Transverse colon (tissue), 4 donors: Measurements from ENCODE around the gene ARL15. TPM values are rescaled to one million over a fixed set of nuclear protein-coding genes. Genes with fewer than 3 reads are reported as not detected.

ENCODE experiments used
- DNase-seq: peaks from one replicate; pipeline ENCODE4 v3.0.0-alpha.2; 2019
- H3K27ac ChIP-seq, 4 donors: fragments of 200-600 bp; sonication (generic); 2 replicates each; pipeline ENCODE4 v1.5.1; 2016 to 2018; ENCODE audit warnings: inconsistent platforms in 4 of 4
- H3K27me3 ChIP-seq: fragments of 200-600 bp; sonication (generic); 2 replicates; pipeline ENCODE4 v1.5.1; 2017; ENCODE audit warnings: inconsistent platforms
- H3K36me3 ChIP-seq, 4 donors: fragments of 200-600 bp; sonication (generic); 2 replicates each; pipeline ENCODE4 v1.5.1; 2017 to 2019; ENCODE audit warnings: inconsistent platforms in 4 of 4
- H3K4me1 ChIP-seq, 4 donors: fragments of 200-600 bp; sonication (generic); 2 replicates each; pipeline ENCODE4 v1.5.1; 2017 to 2020; ENCODE audit warnings: inconsistent platforms in 4 of 4
- H3K4me3 ChIP-seq, 4 donors: fragments of 200-600 bp; sonication (generic); 1 replicate in 1 of 4; 2 replicates in 3 of 4; pipeline versions ENCODE4 v1.5.1 to v1.6.1; 2017 to 2019; ENCODE audit warnings: inconsistent platforms in 4 of 4
- H3K9me3 ChIP-seq, 2 donors: fragments of 200-600 bp; sonication (generic); 2 replicates each; pipeline ENCODE4 v1.5.1; 2017 to 2019; ENCODE audit warnings: inconsistent platforms in 2 of 2
- EP300 ChIP-seq: sonication (generic); formaldehyde crosslinking; IDR thresholded peaks from one replicate; pipeline ENCODE4 v1.6.1; 2017; ENCODE audit warnings: antibody characterized with exemption, low read depth
- POLR2A ChIP-seq: fragments of 450-650 bp; IDR thresholded peaks from one replicate; pipeline ENCODE4 v1.6.1; 2016; ENCODE audit warnings: antibody characterized with exemption, mild to moderate bottlenecking, moderate library complexity
- POLR2AphosphoS5 ChIP-seq, 3 donors: sonication (generic); formaldehyde crosslinking; IDR thresholded peaks; one replicate each; pipeline ENCODE4 v1.6.1; 2016; ENCODE audit warnings: antibody characterized with exemption in 3 of 3
- WGBS, 2 donors: methylation state at CpG; one replicate each; pipeline ENCODE4 v1.1.5; 2018; ENCODE audit warnings: low coverage in 1 of 2; 5-methylcytosine and 5-hydroxymethylcytosine counted together
- in situ Hi-C, 4 donors: fragments of 200-750 bp; cut with MboI; loops; one replicate each; pipeline versions ENCODE4 v1.15.0 to v1.15.1; 2017; ENCODE audit warnings: low sequenced_read_pairs in 3 of 4, low pct_ligation_motif_present in 1 of 4, low pct_unique_long_range_greater_than_20kb in 1 of 4
- intact Hi-C: fragments of 100-400 bp; cut with DNase I; formaldehyde crosslinking; loops from one replicate; pipeline ENCODE4 v1.15.1; 2023; ENCODE audit warnings: low total_unique reads
- total RNA-seq, 4 donors: library from RNA; depleted of rRNA; stranded (reverse); fragments of >200 nt; gene quantifications; one replicate each; pipeline ENCODE4 v1.1.0, GENCODE V29; 2016
- TF ChIP-seq, protein P1 (sequence below), 5 experiments: fragments of 200-600 bp in 3 of 5; fragments of 450-650 bp in 2 of 5; sonication (generic) in 3 of 5; IDR thresholded peaks; 1 replicate in 2 of 5; 2 replicates in 3 of 5; pipeline ENCODE4 v1.5.1; 2016 to 2017; ENCODE audit warnings: antibody characterized with exemption in 5 of 5, inconsistent platforms in 3 of 5, mild to moderate bottlenecking in 2 of 5, moderate library complexity in 1 of 5

ARL15 gene
- total RNA-seq, 4 donors from 2014 or later = 9.0 to 57.1 (median 27.7) TPM

DNA sequence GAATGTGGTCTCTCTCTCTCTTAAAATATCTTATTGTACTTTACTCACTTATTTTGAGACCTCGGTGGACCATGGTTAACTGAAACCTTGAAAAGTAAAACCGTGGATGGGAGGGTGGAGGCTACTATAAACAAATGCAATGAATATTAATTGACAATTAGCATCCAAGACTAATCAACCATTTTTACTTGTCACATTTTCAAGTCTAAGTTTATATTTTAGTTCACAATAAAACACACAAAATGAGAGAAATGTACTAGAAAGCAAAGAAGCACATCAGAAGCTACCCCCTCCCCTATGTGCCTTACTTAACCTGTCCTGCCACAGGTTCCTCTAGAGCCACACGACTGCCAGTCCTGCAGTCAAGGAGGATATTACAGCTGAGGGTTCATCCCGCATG is 4.6 kb downstream of the ARL15 start:
- H3K27me3 ChIP-seq = no peaks in the 10 kb centered on the region
- no peak overlapping the region for H3K27ac ChIP-seq
- H3K9me3 ChIP-seq = no peaks in the 10 kb centered on the region
- intact Hi-C loops (no loop called here), in situ Hi-C loops (no loop called here)
- no peak overlapping the region for H3K4me3 ChIP-seq
- no peak for DNase-seq
- TF ChIP-seq POLR2AphosphoS5 (IDR thresholded peaks at IDR 0.05) = no peak
- TF ChIP-seq POLR2A = no peak
- TF ChIP-seq EP300 = no peak
- TF ChIP-seq, protein P1, sequence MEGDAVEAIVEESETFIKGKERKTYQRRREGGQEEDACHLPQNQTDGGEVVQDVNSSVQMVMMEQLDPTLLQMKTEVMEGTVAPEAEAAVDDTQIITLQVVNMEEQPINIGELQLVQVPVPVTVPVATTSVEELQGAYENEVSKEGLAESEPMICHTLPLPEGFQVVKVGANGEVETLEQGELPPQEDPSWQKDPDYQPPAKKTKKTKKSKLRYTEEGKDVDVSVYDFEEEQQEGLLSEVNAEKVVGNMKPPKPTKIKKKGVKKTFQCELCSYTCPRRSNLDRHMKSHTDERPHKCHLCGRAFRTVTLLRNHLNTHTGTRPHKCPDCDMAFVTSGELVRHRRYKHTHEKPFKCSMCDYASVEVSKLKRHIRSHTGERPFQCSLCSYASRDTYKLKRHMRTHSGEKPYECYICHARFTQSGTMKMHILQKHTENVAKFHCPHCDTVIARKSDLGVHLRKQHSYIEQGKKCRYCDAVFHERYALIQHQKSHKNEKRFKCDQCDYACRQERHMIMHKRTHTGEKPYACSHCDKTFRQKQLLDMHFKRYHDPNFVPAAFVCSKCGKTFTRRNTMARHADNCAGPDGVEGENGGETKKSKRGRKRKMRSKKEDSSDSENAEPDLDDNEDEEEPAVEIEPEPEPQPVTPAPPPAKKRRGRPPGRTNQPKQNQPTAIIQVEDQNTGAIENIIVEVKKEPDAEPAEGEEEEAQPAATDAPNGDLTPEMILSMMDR (IDR thresholded peaks at IDR 0.05) = no peak
- 82 to 88% methylated on average over 4 of the region's 4 CpGs for WGBS, 2 donors
- peaks cover 0 to 36% (median 14%) of the 10 kb centered on the region in 4 donors for H3K4me1 ChIP-seq
- no peaks in the 10 kb centered on the region for H3K36me3 ChIP-seq

DNA sequence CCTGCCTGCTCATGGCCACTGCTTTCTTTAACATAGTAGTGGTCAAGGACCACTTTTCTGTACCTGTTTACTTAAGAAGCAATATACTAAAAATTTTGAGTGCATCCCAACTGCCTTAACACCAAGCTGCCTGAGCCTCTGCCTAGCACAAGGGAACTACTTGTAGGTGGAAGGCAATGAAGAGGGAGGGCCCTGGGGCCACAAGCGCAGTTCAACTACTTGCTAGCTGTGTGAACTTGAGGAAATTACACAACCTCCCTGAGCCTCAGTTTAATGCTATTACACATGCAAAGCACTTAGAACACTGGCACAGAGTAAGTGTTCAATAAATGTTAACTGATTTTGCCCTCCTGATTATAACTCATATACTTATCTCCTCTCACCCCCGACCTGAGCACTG is 6.3 kb downstream of the ARL15 start:
- TF ChIP-seq EP300 (no peak), POLR2A (no peak), POLR2AphosphoS5 (IDR thresholded peaks at IDR 0.05) (no peak)
- TF ChIP-seq, protein P1 (IDR thresholded peaks at IDR 0.05) = no peak
- intact Hi-C loops = no loop called here

DNA sequence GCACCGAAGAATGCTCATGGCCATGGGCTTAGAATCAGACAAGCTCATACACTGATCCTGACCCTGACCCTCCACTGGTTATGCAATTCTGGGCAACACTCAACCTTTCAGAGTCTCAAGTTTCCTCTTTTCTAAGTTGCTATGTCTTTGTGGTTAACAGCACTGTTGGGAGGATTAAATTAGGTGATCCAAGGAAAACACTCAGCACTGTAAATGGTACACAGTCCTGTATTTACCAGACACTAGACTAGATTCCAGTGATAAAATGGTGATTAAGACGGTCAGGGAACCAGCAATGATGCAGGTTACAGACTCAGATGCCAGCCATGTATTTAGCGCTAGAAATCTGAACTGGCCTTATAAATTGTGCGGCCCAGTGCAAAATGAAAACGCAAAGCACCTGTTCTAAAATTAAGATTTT is 8.1 kb downstream of the ARL15 start:
- in situ Hi-C loops = no loop called here
- no peak for DNase-seq
- intact Hi-C loops = no loop called here
- Histone ChIP-seq H3K36me3 (no peaks in the 10 kb centered on the region), H3K4me1 (peaks cover 0 to 18% (median 9%) of the 10 kb centered on the region in 4 donors), H3K9me3 (no peaks in the 10 kb centered on the region), H3K27me3 (no peaks in the 10 kb centered on the region), H3K27ac (no peak overlapping the region), H3K4me3 (no peak overlapping the region)
- TF ChIP-seq, protein P1 (IDR thresholded peaks at IDR 0.05) = no peak
- TF ChIP-seq POLR2A = no peak
- no peak for TF ChIP-seq POLR2AphosphoS5 (IDR thresholded peaks at IDR 0.05)
- no peak for TF ChIP-seq EP300
- 95 to 96% methylated on average over 5 of the region's 5 CpGs for WGBS, 2 donors

More for the DNA sequence above, 6.3 kb downstream of the ARL15 start:
- in situ Hi-C loops = no loop called here
- H3K4me3 ChIP-seq = no peak overlapping the region
- WGBS, 2 donors = 83 to 84% methylated on average over 1 to 2 of the region's 2 CpGs
- no peaks in the 10 kb centered on the region for H3K36me3 ChIP-seq
- H3K27ac ChIP-seq = no peak overlapping the region
- peaks cover 0 to 33% (median 12%) of the 10 kb centered on the region in 4 donors for H3K4me1 ChIP-seq
- no peaks in the 10 kb centered on the region for H3K27me3 ChIP-seq
- no peak for DNase-seq
- H3K9me3 ChIP-seq = no peaks in the 10 kb centered on the region

DNA sequence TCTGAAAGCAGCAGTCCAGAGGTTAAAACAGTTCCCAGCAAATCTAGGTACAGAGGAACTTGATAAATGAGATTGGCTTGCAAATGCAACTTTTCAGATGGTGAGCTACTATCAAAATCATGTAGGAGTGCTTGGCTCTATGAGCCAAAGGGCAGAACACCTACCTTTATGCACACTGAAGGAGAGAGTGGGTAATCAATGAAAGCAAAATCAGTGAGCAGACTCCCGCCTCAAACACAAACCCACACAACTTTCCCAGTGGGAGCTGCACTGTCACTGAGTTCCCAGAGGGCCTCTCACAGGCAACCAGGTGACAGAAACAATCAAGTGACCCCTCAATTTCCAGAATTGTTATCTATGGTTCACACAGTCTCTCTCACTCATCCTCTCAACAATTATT is 8.5 kb downstream of the ARL15 start:
- peaks cover 0 to 18% (median 13%) of the 10 kb centered on the region in 4 donors for H3K4me1 ChIP-seq
- no peaks in the 10 kb centered on the region for H3K9me3 ChIP-seq
- no peaks in the 10 kb centered on the region for H3K36me3 ChIP-seq
- H3K27me3 ChIP-seq = no peaks in the 10 kb centered on the region
- H3K4me3 ChIP-seq = no peak overlapping the region
- WGBS, 2 donors = 89 to 100% methylated on average over 1 of the region's 1 CpG
- no peak overlapping the region for H3K27ac ChIP-seq
- intact Hi-C loops = no loop called here
- DNase-seq = no peak
- in situ Hi-C loops = no loop called here
- no peak for TF ChIP-seq POLR2AphosphoS5 (IDR thresholded peaks at IDR 0.05)
- TF ChIP-seq POLR2A = no peak
- TF ChIP-seq, protein P1 (IDR thresholded peaks at IDR 0.05) = no peak
- TF ChIP-seq EP300 = no peak
